MM.1S (cell line): ENCODE results near the gene PARD3.

Source experiments
- DNase-seq: peaks from one replicate; pipeline ENCODE4 v3.0.0-alpha.2; 2015
- H2AFZ ChIP-seq: fragments of 300-600 bp; sonication (generic); 2 replicates; pipeline ENCODE4 v1.6.0; 2016; ENCODE audit warnings: antibody characterized with exemption, low read length
- H3F3A ChIP-seq: fragments of 300-600 bp; sonication (generic); 2 replicates; pipeline ENCODE4 v1.6.1; 2016; ENCODE audit warnings: mild to moderate bottlenecking, antibody characterized with exemption, low read length, moderate library complexity, mixed read lengths; ENCODE audit not compliant: insufficient read depth
- H3K27ac ChIP-seq: fragments of 300-600 bp; sonication (generic); 2 replicates; pipeline ENCODE4 v1.5.1; 2016; ENCODE audit warnings: mild to moderate bottlenecking, low read length
- H3K27me3 ChIP-seq: fragments of 300-600 bp; sonication (generic); replicated peaks from 2 replicates; pipeline ENCODE4 v1.6.0; 2016; ENCODE audit warnings: low read length; ENCODE audit not compliant: insufficient read depth
- H3K36me3 ChIP-seq: fragments of 300-600 bp; sonication (generic); replicated peaks from 2 replicates; pipeline ENCODE4 v1.6.1; 2016; ENCODE audit warnings: mild to moderate bottlenecking, low read length, mixed read lengths; ENCODE audit not compliant: insufficient read depth
- H3K4me1 ChIP-seq: fragments of 300-600 bp; sonication (generic); 2 replicates; pipeline ENCODE4 v1.6.1; 2016; ENCODE audit warnings: low read length, mixed read lengths
- H3K4me2 ChIP-seq: fragments of 300-600 bp; sonication (generic); 2 replicates; pipeline ENCODE4 v1.6.0; 2016; ENCODE audit warnings: low read depth, low read length
- H3K4me3 ChIP-seq: fragments of 300-600 bp; sonication (generic); 2 replicates; pipeline ENCODE4 v1.5.1; 2016; ENCODE audit warnings: low read length, mixed read lengths
- H3K79me2 ChIP-seq: fragments of 300-600 bp; sonication (generic); 2 replicates; pipeline ENCODE4 v1.6.1; 2016; ENCODE audit warnings: mixed run types, low read length, mixed read lengths
- H3K9ac ChIP-seq: fragments of 300-600 bp; sonication (generic); 2 replicates; pipeline ENCODE4 v1.6.1; 2016; ENCODE audit warnings: low read length, mixed read lengths
- H3K9me2 ChIP-seq: fragments of 300-600 bp; sonication (generic); replicated peaks from 2 replicates; pipeline ENCODE4 v1.6.1; 2016; ENCODE audit warnings: mild to moderate bottlenecking, low read length, mixed read lengths; ENCODE audit not compliant: insufficient read depth
- H3K9me3 ChIP-seq: fragments of 300-600 bp; sonication (generic); replicated peaks from 2 replicates; pipeline ENCODE4 v1.6.1; 2016; ENCODE audit warnings: mild to moderate bottlenecking, low read length, mixed read lengths; ENCODE audit not compliant: insufficient read depth
- H4K20me1 ChIP-seq: fragments of 300-600 bp; sonication (generic); 2 replicates; pipeline ENCODE4 v1.6.1; 2016; ENCODE audit warnings: mild to moderate bottlenecking, low read length, moderate library complexity, mixed read lengths; ENCODE audit not compliant: insufficient read depth
- EZH2 ChIP-seq: fragments of 300-600 bp; sonication (generic); optimal IDR thresholded peaks from 2 replicates; pipeline ENCODE3; 2017; ENCODE audit warnings: low read depth, mild to moderate bottlenecking, antibody characterized with exemption, low read length, mixed read lengths
- EZH2phosphoT487 ChIP-seq: fragments of 300-600 bp; sonication (generic); IDR thresholded peaks from 2 replicates; pipeline ENCODE4 v1.6.1; 2018; ENCODE audit warnings: antibody characterized with exemption, low read length
- TF ChIP-seq, protein P1 (sequence below): fragments of 300-600 bp; sonication (generic); IDR thresholded peaks from 2 replicates; pipeline ENCODE4 v1.5.1; 2016; ENCODE audit warnings: antibody characterized with exemption, low read length, mixed read lengths

PARD3 gene

GRCh38 chr10:34373211-34373610 is 441.9 kb downstream of the PARD3 start:
- Histone ChIP-seq H2AFZ (no peak overlapping the region), H3K9ac (no peak overlapping the region), H4K20me1 (no peaks in the 10 kb centered on the region), H3F3A (no peaks in the 10 kb centered on the region), H3K9me2 (no peaks in the 10 kb centered on the region), H3K27me3 (no peaks in the 10 kb centered on the region), H3K79me2 (no peaks in the 10 kb centered on the region), H3K4me2 (no peak overlapping the region), H3K4me3 (no peak overlapping the region), H3K36me3 (no peaks in the 10 kb centered on the region; the same call in 1 of the 2 replicates), H3K9me3 (no peaks in the 10 kb centered on the region), H3K27ac (no peak overlapping the region), H3K4me1 (no peaks in the 10 kb centered on the region)
- TF ChIP-seq EZH2phosphoT487, result no peak
- TF ChIP-seq, protein P1, sequence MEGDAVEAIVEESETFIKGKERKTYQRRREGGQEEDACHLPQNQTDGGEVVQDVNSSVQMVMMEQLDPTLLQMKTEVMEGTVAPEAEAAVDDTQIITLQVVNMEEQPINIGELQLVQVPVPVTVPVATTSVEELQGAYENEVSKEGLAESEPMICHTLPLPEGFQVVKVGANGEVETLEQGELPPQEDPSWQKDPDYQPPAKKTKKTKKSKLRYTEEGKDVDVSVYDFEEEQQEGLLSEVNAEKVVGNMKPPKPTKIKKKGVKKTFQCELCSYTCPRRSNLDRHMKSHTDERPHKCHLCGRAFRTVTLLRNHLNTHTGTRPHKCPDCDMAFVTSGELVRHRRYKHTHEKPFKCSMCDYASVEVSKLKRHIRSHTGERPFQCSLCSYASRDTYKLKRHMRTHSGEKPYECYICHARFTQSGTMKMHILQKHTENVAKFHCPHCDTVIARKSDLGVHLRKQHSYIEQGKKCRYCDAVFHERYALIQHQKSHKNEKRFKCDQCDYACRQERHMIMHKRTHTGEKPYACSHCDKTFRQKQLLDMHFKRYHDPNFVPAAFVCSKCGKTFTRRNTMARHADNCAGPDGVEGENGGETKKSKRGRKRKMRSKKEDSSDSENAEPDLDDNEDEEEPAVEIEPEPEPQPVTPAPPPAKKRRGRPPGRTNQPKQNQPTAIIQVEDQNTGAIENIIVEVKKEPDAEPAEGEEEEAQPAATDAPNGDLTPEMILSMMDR, result no peak
- TF ChIP-seq EZH2, result no peak
- no peak for DNase-seq

GRCh38 chr10:34372509-34372908 is 442.6 kb downstream of the PARD3 start:
- Histone ChIP-seq H2AFZ (no peak overlapping the region), H3K36me3 (no peaks in the 10 kb centered on the region; the same call in 1 of the 2 replicates), H3K9me2 (no peaks in the 10 kb centered on the region), H3K9ac (no peak overlapping the region), H3K4me2 (no peak overlapping the region), H3K4me3 (no peak overlapping the region), H3K27ac (no peak overlapping the region), H3K4me1 (no peaks in the 10 kb centered on the region), H4K20me1 (no peaks in the 10 kb centered on the region), H3F3A (no peaks in the 10 kb centered on the region), H3K27me3 (no peaks in the 10 kb centered on the region), H3K79me2 (no peaks in the 10 kb centered on the region), H3K9me3 (no peaks in the 10 kb centered on the region)
- DNase-seq, result no peak
- TF ChIP-seq EZH2phosphoT487 (no peak), EZH2 (no peak)
- TF ChIP-seq, protein P1, result no peak

GRCh38 chr10:34370126-34370525 is 445.0 kb downstream of the PARD3 start:
- Histone ChIP-seq H3K79me2 (no peaks in the 10 kb centered on the region), H3K9me2 (no peaks in the 10 kb centered on the region), H2AFZ (no peak overlapping the region), H3K27me3 (no peaks in the 10 kb centered on the region), H3K9me3 (no peaks in the 10 kb centered on the region), H3K4me1 (no peaks in the 10 kb centered on the region), H3K4me2 (no peak overlapping the region), H3K27ac (no peak overlapping the region), H3K9ac (no peak overlapping the region), H3F3A (no peaks in the 10 kb centered on the region), H3K36me3 (no peaks in the 10 kb centered on the region; the same call in 1 of the 2 replicates), H4K20me1 (no peaks in the 10 kb centered on the region), H3K4me3 (no peak overlapping the region)
- DNase-seq, result no peak
- TF ChIP-seq, protein P1, result no peak
- no peak for TF ChIP-seq EZH2phosphoT487
- no peak for TF ChIP-seq EZH2
